K562 (cell line): Measurements from ENCODE around the gene KIFAP3. TPM values are rescaled to one million over a fixed set of nuclear protein-coding genes. Genes with fewer than 3 reads are reported as not detected.
A peak's percentile ranks its signal among the peaks of the same experiment; 100 is the strongest.

Source experiments
- CTCFL ChIP-seq: IDR thresholded peaks from 2 replicates; pipeline ENCODE4 v1.6.1; 2011; ENCODE audit warnings: borderline replicate concordance, low read depth, mild to moderate bottlenecking, moderate library complexity, low read length; ENCODE audit not compliant: insufficient read depth, poor library complexity, severe bottlenecking
- CXXC5 ChIP-seq: fragments of 250-450 bp; sonication (Bioruptor Pico); IDR thresholded peaks from 2 replicates; pipeline ENCODE4 v1.8.0; 2022; ENCODE audit warnings: inconsistent platforms, mild to moderate bottlenecking, moderate library complexity
- FOXJ2 ChIP-seq: fragments of 200-800 bp; sonication (Bioruptor generic); IDR thresholded peaks from 2 replicates; pipeline ENCODE4 v1.6.1; 2016; ENCODE audit warnings: missing genetic modification characterization, missing compliant biosample characterization
- HEY1 ChIP-seq: fragments of 250-450 bp; sonication (Bioruptor Pico); IDR thresholded peaks from 2 replicates; pipeline ENCODE4 v1.5.0; 2020; ENCODE audit warnings: mild to moderate bottlenecking, moderate library complexity, borderline replicate concordance
- HMG20B ChIP-seq: fragments of 250-450 bp; sonication (Bioruptor Pico); IDR thresholded peaks from 2 replicates; pipeline ENCODE4 v1.5.0; 2021; ENCODE audit warnings: mild to moderate bottlenecking
- KDM1A ChIP-seq, 2 experiments: fragments of 450-650 bp; IDR thresholded peaks; 2 replicates each; pipeline ENCODE4 v1.6.1; 2016; ENCODE audit warnings: mild to moderate bottlenecking in 2 of 2
- NCOA4 ChIP-seq: fragments of 450-650 bp; IDR thresholded peaks from 2 replicates; pipeline ENCODE4 v1.6.1; 2018; ENCODE audit warnings: mild to moderate bottlenecking; ENCODE audit not compliant: partially characterized antibody
- SIN3B ChIP-seq: fragments of 450-650 bp; IDR thresholded peaks from 2 replicates; pipeline ENCODE4 v1.6.1; 2017; ENCODE audit warnings: low read depth, mild to moderate bottlenecking, moderate library complexity
- THRAP3 ChIP-seq: fragments of 450-650 bp; IDR thresholded peaks from 2 replicates; pipeline ENCODE4 v1.6.1; 2016; ENCODE audit warnings: mild to moderate bottlenecking, inconsistent platforms, borderline replicate concordance
- YY1 ChIP-seq, 3 experiments: IDR thresholded peaks; 2 replicates each; pipeline ENCODE4 v1.6.1; 2011; ENCODE audit warnings: low read length in 2 of 3, mild to moderate bottlenecking in 2 of 3, moderate library complexity in 2 of 3, borderline replicate concordance in 1 of 3, control low read depth in 1 of 3, low read depth in 1 of 3; ENCODE audit not compliant: insufficient read depth in 3 of 3, insufficient replicate concordance in 2 of 3, control insufficient read depth in 1 of 3, insufficient read length in 1 of 3; ENCODE audit errors: extremely low read depth in 1 of 3
- ZZZ3 ChIP-seq: fragments of 450-650 bp; IDR thresholded peaks from 2 replicates; pipeline ENCODE4 v1.6.1; 2016; ENCODE audit warnings: antibody characterized with exemption, mild to moderate bottlenecking, moderate library complexity
- polyA plus RNA-seq, 8 experiments: library from polyadenylated mRNA; depleted of rRNA in 4 of 8; stranded (reverse) in 5 of 8; unstranded in 3 of 8; fragments of >200 nt; fragmentation: Nextera tagmentation in 2 of 8; fragmentation: Illumina TruSeq in 1 of 8; extraction: Ambion mirVana in 2 of 8; extraction: Trizol in 1 of 8; gene quantifications; 2 replicates each; pipeline versions ENCODE4 v1.2.1 to v1.2.3, GENCODE V29; 2011 to 2014; ENCODE audit warnings: inconsistent platforms in 1 of 8, missing spikeins in 1 of 8
- total RNA-seq, 7 experiments: library from RNA; depleted of rRNA in 6 of 7; stranded (reverse); fragments of >200 nt in 6 of 7; fragmentation: Illumina TruSeq in 2 of 7; extraction: Trizol in 2 of 7; gene quantifications; 2 replicates each; pipeline versions ENCODE4 v1.2.1 to v1.2.3, GENCODE V29; 2011 to 2021; ENCODE audit warnings: low replicate concordance in 1 of 7
- TF ChIP-seq, protein P1 (sequence below): sonication (generic); formaldehyde crosslinking; IDR thresholded peaks from 2 replicates; pipeline ENCODE4 v1.8.0; 2022; ENCODE audit warnings: mild to moderate bottlenecking, missing genetic modification reagents
- TF ChIP-seq, protein P2 (sequence below), 2 experiments: IDR thresholded peaks; 2 replicates each; pipeline ENCODE4 v1.6.1; 2012; ENCODE audit warnings: improper control_type of control experiment in 2 of 2, low read depth in 2 of 2, low read length in 2 of 2, borderline replicate concordance in 1 of 2

KIFAP3 gene
- total and polyA plus RNA-seq, 9 of the 15 experiments (the other 6 are each of a cell fraction or from before 2014, with no cell fraction given): 8.8 to 17.5 (median 11.8) TPM

DNA sequence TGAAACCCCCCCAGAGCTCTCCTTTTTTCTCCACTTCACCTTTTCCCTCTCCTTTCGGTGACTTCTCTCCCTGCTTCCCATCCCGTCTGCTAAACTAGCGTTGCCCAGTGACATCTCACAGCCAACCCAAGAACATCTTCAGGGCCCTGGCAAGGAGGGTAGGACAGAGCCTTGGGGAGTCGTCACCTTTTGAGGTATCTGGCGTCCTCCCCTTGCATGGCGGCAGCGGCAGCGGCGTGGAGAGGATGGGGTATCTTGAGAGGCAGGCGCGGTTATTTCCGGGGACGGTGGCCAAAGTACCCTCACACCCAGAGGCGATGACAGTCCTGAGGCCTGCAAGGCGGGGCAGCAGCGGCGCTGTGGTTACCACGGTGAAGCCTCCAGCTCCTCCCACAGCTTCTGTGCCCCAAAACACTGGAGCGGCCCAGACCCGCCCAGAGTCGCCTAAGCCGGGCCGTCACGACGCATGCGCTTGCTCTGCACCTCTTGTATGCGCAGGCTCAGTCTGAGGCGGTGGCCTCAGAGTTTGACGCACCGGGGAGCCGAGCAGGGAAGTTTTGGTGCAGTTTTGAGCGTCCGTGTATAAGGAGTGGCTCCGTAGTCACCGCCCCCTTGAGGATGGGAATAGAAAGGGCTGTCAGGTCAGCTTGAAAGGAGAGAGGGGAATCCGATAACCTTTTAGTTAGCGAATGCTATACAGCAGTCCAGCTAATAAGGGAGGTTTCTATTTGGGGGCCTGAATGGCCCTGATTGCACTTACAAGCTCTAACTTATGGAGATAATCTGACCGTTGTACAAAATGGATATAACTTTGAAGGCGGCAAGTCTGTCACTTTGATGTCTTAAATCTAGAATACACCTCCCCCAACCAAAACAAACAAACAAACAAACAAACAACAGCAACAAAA is at the start of gene KIFAP3 (continued):
- peak; percentile 78 for TF ChIP-seq CTCFL
- peak; percentile 20; the same call in 1 of the 2 replicates for TF ChIP-seq SIN3B
- TF ChIP-seq, protein P1, sequence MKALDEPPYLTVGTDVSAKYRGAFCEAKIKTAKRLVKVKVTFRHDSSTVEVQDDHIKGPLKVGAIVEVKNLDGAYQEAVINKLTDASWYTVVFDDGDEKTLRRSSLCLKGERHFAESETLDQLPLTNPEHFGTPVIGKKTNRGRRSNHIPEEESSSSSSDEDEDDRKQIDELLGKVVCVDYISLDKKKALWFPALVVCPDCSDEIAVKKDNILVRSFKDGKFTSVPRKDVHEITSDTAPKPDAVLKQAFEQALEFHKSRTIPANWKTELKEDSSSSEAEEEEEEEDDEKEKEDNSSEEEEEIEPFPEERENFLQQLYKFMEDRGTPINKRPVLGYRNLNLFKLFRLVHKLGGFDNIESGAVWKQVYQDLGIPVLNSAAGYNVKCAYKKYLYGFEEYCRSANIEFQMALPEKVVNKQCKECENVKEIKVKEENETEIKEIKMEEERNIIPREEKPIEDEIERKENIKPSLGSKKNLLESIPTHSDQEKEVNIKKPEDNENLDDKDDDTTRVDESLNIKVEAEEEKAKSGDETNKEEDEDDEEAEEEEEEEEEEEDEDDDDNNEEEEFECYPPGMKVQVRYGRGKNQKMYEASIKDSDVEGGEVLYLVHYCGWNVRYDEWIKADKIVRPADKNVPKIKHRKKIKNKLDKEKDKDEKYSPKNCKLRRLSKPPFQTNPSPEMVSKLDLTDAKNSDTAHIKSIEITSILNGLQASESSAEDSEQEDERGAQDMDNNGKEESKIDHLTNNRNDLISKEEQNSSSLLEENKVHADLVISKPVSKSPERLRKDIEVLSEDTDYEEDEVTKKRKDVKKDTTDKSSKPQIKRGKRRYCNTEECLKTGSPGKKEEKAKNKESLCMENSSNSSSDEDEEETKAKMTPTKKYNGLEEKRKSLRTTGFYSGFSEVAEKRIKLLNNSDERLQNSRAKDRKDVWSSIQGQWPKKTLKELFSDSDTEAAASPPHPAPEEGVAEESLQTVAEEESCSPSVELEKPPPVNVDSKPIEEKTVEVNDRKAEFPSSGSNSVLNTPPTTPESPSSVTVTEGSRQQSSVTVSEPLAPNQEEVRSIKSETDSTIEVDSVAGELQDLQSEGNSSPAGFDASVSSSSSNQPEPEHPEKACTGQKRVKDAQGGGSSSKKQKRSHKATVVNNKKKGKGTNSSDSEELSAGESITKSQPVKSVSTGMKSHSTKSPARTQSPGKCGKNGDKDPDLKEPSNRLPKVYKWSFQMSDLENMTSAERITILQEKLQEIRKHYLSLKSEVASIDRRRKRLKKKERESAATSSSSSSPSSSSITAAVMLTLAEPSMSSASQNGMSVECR (CRISPR knock-in tag): no peak
- TF ChIP-seq, protein P2, sequence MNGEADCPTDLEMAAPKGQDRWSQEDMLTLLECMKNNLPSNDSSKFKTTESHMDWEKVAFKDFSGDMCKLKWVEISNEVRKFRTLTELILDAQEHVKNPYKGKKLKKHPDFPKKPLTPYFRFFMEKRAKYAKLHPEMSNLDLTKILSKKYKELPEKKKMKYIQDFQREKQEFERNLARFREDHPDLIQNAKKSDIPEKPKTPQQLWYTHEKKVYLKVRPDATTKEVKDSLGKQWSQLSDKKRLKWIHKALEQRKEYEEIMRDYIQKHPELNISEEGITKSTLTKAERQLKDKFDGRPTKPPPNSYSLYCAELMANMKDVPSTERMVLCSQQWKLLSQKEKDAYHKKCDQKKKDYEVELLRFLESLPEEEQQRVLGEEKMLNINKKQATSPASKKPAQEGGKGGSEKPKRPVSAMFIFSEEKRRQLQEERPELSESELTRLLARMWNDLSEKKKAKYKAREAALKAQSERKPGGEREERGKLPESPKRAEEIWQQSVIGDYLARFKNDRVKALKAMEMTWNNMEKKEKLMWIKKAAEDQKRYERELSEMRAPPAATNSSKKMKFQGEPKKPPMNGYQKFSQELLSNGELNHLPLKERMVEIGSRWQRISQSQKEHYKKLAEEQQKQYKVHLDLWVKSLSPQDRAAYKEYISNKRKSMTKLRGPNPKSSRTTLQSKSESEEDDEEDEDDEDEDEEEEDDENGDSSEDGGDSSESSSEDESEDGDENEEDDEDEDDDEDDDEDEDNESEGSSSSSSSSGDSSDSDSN (IDR thresholded peaks at IDR 0.05; ENCODE audit: borderline replicate concordance in 1 of 2, low read depth in 2 of 2, low read length in 2 of 2): 0 out of 4 replicates have a peak, but pooled peaks of 1 of the 2 experiments have one; percentile 34
- no peak for TF ChIP-seq HMG20B (CRISPR knock-in tag)
- TF ChIP-seq KDM1A (IDR thresholded peaks at IDR 0.05): peak in 1 of 2 experiments; percentile 51; a peak in 2 of 4 replicates
- peak; percentile 66 for TF ChIP-seq CXXC5 (CRISPR knock-in tag)
- no peak for TF ChIP-seq ZZZ3
- no peak for TF ChIP-seq THRAP3
- no peak; the same call in 1 of the 2 replicates for TF ChIP-seq FOXJ2 (tag)
- peak in 1 of 3 experiments; percentile 64 for TF ChIP-seq YY1 (IDR thresholded peaks at IDR 0.05; ENCODE audit: borderline replicate concordance in 1 of 3, control insufficient read depth in 1 of 3, extremely low read depth in 1 of 3, insufficient read depth in 3 of 3, insufficient read length in 1 of 3, insufficient replicate concordance in 2 of 3, low read depth in 1 of 3, low read length in 2 of 3)
- no peak for TF ChIP-seq HEY1
- no peak for TF ChIP-seq NCOA4
